ENCODE data around the gene NEURL1.

NEURL1 gene

GRCh38 chr10:103568505-103568904, 75.0 kb downstream of the NEURL1 start:
- DNase-seq = no peak

- DNase-seq = no peak
Measured at GRCh38 chr10:103569896-103570295, 76.4 kb downstream of the NEURL1 start.

- DNase-seq = no peak
Measured at GRCh38 chr10:103570844-103571655, 77.5 kb downstream of the NEURL1 start.

GRCh38 chr10:103571656-103571975, 78.1 kb downstream of the NEURL1 start:
- no peak for DNase-seq

GRCh38 chr10:103572347-103573204, 79.1 kb downstream of the NEURL1 start:
- no peak for DNase-seq

- DNase-seq = no peak
Measured at GRCh38 chr10:103573205-103573487, 79.6 kb downstream of the NEURL1 start.

GRCh38 chr10:103574097-103575061, 80.9 kb downstream of the NEURL1 start:
- no peak for DNase-seq

- no peak for DNase-seq
Measured at GRCh38 chr10:103575416-103576075, 82.0 kb downstream of the NEURL1 start.

- DNase-seq = no peak
Measured at GRCh38 chr10:103576076-103576471, 82.6 kb downstream of the NEURL1 start.

- no peak for DNase-seq
Measured at GRCh38 chr10:103576862-103577261, 83.4 kb downstream of the NEURL1 start.

GRCh38 chr10:103578782-103579382, 85.4 kb downstream of the NEURL1 start:
- no peak for DNase-seq

- no peak for DNase-seq
Measured at GRCh38 chr10:103580011-103580410, 86.5 kb downstream of the NEURL1 start.

GRCh38 chr10:103580430-103580829, 86.9 kb downstream of the NEURL1 start:
- DNase-seq = no peak

- no peak for DNase-seq
Measured at GRCh38 chr10:103581499-103581898, 88.0 kb downstream of the NEURL1 start.

- DNase-seq = no peak
Measured at GRCh38 chr10:103582331-103583123, 89.0 kb downstream of the NEURL1 start.

- DNase-seq = no peak
Measured at GRCh38 chr10:103583871-103584215, 90.3 kb downstream of the NEURL1 start.

- DNase-seq = no peak
Measured at GRCh38 chr10:103584216-103585010, 90.9 kb downstream of the NEURL1 start.

GRCh38 chr10:103585011-103585405, 91.5 kb downstream of the NEURL1 start:
- no peak for DNase-seq

GRCh38 chr10:103587073-103587472, 93.6 kb downstream of the NEURL1 start:
- DNase-seq = no peak

GRCh38 chr10:103589074-103589630, 95.6 kb downstream of the NEURL1 start:
- DNase-seq = no peak
